Measurements from ENCODE around the gene ZNF491. TPM values are rescaled to one million over a fixed set of nuclear protein-coding genes. Genes with fewer than 3 reads are reported as not detected.

ZNF491 gene
- total RNA-seq, 1 donor from 2014 or later = not detected

DNA sequence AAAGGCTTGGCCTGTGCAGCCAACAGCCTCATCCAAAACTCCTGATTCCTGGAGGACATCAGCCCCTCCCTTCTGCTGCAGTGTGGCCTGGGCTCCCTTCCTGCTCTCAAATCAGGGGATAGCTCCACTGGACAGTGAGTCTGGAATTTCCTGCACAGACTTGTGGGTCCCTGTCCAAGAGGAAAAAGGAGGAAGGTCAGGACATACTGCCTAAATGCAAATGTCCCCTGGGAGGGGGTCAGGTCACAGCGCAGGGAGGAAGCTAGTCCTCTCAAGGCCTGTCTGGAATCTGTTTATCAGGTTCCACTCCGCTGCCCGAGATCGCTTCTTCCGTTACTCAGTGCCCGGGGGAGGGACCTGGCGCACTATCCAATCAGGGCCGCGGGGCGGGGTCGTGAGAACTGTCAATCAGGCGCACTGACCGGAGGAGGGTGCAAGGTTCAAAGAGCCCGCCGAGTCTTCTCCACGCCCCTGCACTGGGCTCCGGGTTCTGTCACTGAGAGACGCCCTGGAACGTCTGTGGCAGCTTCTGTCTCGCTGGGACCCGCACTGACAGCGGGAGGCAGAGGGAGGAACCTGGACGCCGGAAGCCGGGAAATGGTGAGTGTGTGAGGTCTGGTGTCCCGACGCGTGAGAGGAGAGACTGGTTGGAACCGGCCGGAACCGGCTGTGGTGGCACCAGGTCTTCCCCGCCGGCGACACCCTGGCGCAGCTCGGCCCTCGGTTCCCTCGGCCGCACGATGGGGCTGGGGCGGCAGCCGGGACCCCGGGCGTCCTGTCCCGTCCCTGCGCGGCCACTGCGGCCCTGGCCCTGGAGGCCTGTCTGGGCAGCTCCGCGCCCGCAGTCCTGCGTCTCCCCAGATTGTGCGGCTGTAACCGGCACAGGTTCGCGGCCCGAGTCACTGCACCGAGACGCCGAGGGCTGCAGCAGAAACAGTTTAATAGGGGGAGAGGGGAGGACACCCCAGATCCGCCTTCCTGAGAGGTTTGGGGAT is 31.4 kb upstream of the ZNF491 start, which contains the start of gene ZNF441:
ZNF441 (plus strand) TSS at position 404 of the 995 bp plus-strand sequence; CDS start at position 598, 194 bp downstream.
- H4K20me1 ChIP-seq (ENCODE audit: insufficient read depth, low read length) = no peaks in the 10 kb centered on the region
- H3K4me1 ChIP-seq (ENCODE audit: insufficient read depth, low read length) = no peaks in the 10 kb centered on the region
- peaks cover 10% of the 10 kb centered on the region for H3K9me3 Mint-ChIP-seq (ENCODE audit: unreplicated experiment)
- H3K9me3 ChIP-seq (ENCODE audit: insufficient read depth, low read depth, low read length) = peaks cover 15% of the 10 kb centered on the region
- FAIRE-seq (no peak), DNase-seq (ENCODE audit: low read depth) (peak; percentile 85)
- H3K4me3 ChIP-seq (ENCODE audit: insufficient read depth, low read depth, low read length) = peak within 1 kb of the TSS; percentile 85
- peak within 1 kb of the TSS; percentile 99 for H2AFZ ChIP-seq (ENCODE audit: low read depth, low read length)
- no peaks in the 10 kb centered on the region for H3K27me3 ChIP-seq (ENCODE audit: insufficient read depth, low read length)
- no peaks in the 10 kb centered on the region for H3K36me3 Mint-ChIP-seq (ENCODE audit: low read depth, unreplicated experiment)
- H3K4me3 Mint-ChIP-seq (ENCODE audit: unreplicated experiment) = no peak within 1 kb of the TSS
- TF ChIP-seq, protein P1, sequence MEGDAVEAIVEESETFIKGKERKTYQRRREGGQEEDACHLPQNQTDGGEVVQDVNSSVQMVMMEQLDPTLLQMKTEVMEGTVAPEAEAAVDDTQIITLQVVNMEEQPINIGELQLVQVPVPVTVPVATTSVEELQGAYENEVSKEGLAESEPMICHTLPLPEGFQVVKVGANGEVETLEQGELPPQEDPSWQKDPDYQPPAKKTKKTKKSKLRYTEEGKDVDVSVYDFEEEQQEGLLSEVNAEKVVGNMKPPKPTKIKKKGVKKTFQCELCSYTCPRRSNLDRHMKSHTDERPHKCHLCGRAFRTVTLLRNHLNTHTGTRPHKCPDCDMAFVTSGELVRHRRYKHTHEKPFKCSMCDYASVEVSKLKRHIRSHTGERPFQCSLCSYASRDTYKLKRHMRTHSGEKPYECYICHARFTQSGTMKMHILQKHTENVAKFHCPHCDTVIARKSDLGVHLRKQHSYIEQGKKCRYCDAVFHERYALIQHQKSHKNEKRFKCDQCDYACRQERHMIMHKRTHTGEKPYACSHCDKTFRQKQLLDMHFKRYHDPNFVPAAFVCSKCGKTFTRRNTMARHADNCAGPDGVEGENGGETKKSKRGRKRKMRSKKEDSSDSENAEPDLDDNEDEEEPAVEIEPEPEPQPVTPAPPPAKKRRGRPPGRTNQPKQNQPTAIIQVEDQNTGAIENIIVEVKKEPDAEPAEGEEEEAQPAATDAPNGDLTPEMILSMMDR (IDR thresholded peaks at IDR 0.05; ENCODE audit: insufficient read depth, low read depth, low read length) = no peak
- TF ChIP-seq EZH2 (IDR thresholded peaks at IDR 0.05; ENCODE audit: insufficient read depth, low read length) = no peak
- no peaks in the 10 kb centered on the region for H3K27me3 Mint-ChIP-seq (ENCODE audit: low read depth, unreplicated experiment)
- peak within 1 kb of the TSS; percentile 90 for H3K4me2 ChIP-seq (ENCODE audit: low read length)
- H3K9ac ChIP-seq (ENCODE audit: low read length) = peak within 1 kb of the TSS; percentile 87
- no peak within 1 kb of the TSS for H3K27ac Mint-ChIP-seq (ENCODE audit: unreplicated experiment)
- H3K4me1 Mint-ChIP-seq (ENCODE audit: low read depth, unreplicated experiment) = no peaks in the 10 kb centered on the region
- no peaks in the 10 kb centered on the region for H3K36me3 ChIP-seq (ENCODE audit: insufficient read depth, low read length)
- H3K27ac ChIP-seq (ENCODE audit: low read depth, low read length) = peak within 1 kb of the TSS; percentile 71
- H3K79me2 ChIP-seq (ENCODE audit: insufficient read depth, low read length) = peaks cover 30% of the 10 kb centered on the region

DNA sequence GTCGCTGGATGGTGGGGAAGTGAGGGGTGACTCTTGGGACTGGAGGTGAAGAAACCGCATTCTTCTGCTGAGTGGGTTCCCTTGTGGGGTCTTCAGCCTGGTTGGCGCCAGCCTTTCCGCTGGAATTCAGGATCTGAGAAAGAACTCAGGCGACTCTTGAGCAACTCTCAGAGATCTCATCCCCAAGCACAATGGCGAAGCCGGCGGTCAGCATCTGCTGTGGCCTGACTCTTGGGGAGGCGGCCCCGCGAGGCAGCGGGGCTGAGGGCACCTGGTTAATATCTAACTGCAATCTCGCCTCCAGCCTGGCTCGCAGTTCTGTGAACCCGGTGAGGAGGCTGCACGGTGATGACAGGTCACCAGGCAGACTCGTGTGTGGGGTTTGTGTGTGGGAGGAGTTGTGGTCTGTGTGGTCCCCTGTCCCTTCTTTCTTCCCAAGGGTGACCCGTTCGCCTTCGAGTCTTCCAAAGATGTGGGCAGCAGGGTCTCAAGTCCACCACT is 30.6 kb upstream of the ZNF491 start:
- H3K9ac ChIP-seq (ENCODE audit: low read length) = peak overlapping the region; percentile 87
- no peaks in the 10 kb centered on the region for H3K36me3 ChIP-seq (ENCODE audit: insufficient read depth, low read length)
- H3K36me3 Mint-ChIP-seq (ENCODE audit: low read depth, unreplicated experiment) = no peaks in the 10 kb centered on the region
- H3K4me1 Mint-ChIP-seq (ENCODE audit: low read depth, unreplicated experiment) = no peaks in the 10 kb centered on the region
- H3K4me2 ChIP-seq (ENCODE audit: low read length) = peak overlapping the region; percentile 90
- peak overlapping the region; percentile 43 for H2AFZ ChIP-seq (ENCODE audit: low read depth, low read length)
- DNase-seq (ENCODE audit: low read depth) = peak; percentile 10
- TF ChIP-seq, protein P1 (IDR thresholded peaks at IDR 0.05; ENCODE audit: insufficient read depth, low read depth, low read length) = no peak
- TF ChIP-seq EZH2 (IDR thresholded peaks at IDR 0.05; ENCODE audit: insufficient read depth, low read length) = no peak
- H3K27ac Mint-ChIP-seq (ENCODE audit: unreplicated experiment) = no peak overlapping the region
- peak overlapping the region; percentile 71 for H3K27ac ChIP-seq (ENCODE audit: low read depth, low read length)
- H3K27me3 ChIP-seq (ENCODE audit: insufficient read depth, low read length) = no peaks in the 10 kb centered on the region
- no peaks in the 10 kb centered on the region for H3K27me3 Mint-ChIP-seq (ENCODE audit: low read depth, unreplicated experiment)
- FAIRE-seq = no peak
- H3K9me3 ChIP-seq (ENCODE audit: insufficient read depth, low read depth, low read length) = peaks cover 20% of the 10 kb centered on the region
- H3K4me3 Mint-ChIP-seq (ENCODE audit: unreplicated experiment) = no peak overlapping the region
- H3K9me3 Mint-ChIP-seq (ENCODE audit: unreplicated experiment) = peaks cover 15% of the 10 kb centered on the region
- H4K20me1 ChIP-seq (ENCODE audit: insufficient read depth, low read length) = no peaks in the 10 kb centered on the region
- H3K79me2 ChIP-seq (ENCODE audit: insufficient read depth, low read length) = peaks cover 30% of the 10 kb centered on the region
- peak overlapping the region; percentile 85 for H3K4me3 ChIP-seq (ENCODE audit: insufficient read depth, low read depth, low read length)
- H3K4me1 ChIP-seq (ENCODE audit: insufficient read depth, low read length) = no peaks in the 10 kb centered on the region
